OCI-LY3 (cell line): Measurements from ENCODE around the gene SOCS1.

Experiments
- H2AFZ ChIP-seq: fragments of 200-600, 300-600 bp; shearing (Covaris generic); 2 replicates; pipeline ENCODE4 v1.6.0; 2014; ENCODE audit warnings: antibody characterized with exemption, low read depth, low read length
- H3K27ac ChIP-seq: fragments of 200-600, 300-600 bp; sonication (generic); 2 replicates; pipeline ENCODE4 v1.5.1; 2014; ENCODE audit warnings: mild to moderate bottlenecking, low read length, moderate library complexity, mixed read lengths
- H3K27me3 ChIP-seq: fragments of 200-600, 300-600 bp; sonication (generic); 2 replicates; pipeline ENCODE4 v1.6.1; 2014; ENCODE audit warnings: low read depth, low read length, mixed read lengths
- H3K36me3 ChIP-seq: fragments of 200-600, 300-600 bp; sonication (generic); replicated peaks from 2 replicates; pipeline ENCODE3; 2014; ENCODE audit warnings: low read depth, low read length, mixed read lengths
- H3K4me1 ChIP-seq: fragments of 300-600, 200-600 bp; sonication (generic); 2 replicates; pipeline ENCODE4 v1.6.1; 2014; ENCODE audit warnings: low read length, mixed read lengths
- H3K4me2 ChIP-seq: fragments of 200-600, 300-600 bp; sonication (generic); 2 replicates; pipeline ENCODE4 v1.6.1; 2014; ENCODE audit warnings: low read length, mixed read lengths
- H3K4me3 ChIP-seq: fragments of 300-600, 200-600 bp; sonication (generic); 2 replicates; pipeline ENCODE4 v1.5.1; 2014; ENCODE audit warnings: antibody characterized with exemption, mild to moderate bottlenecking, low read length, moderate library complexity
- H3K79me2 ChIP-seq: fragments of 300-600, 200-600 bp; shearing (Covaris generic); 2 replicates; pipeline ENCODE4 v1.6.1; 2014; ENCODE audit warnings: mild to moderate bottlenecking, low read length, mixed read lengths
- H3K9ac ChIP-seq: fragments of 300-600, 200-600 bp; shearing (Covaris generic); 2 replicates; pipeline ENCODE4 v1.6.0; 2014; ENCODE audit warnings: mild to moderate bottlenecking, low read length, moderate library complexity
- H3K9me3 ChIP-seq: fragments of 200-600, 300-600 bp; shearing (Covaris generic); 2 replicates; pipeline ENCODE4 v1.6.1; 2014; ENCODE audit warnings: low read length, mixed read lengths; ENCODE audit not compliant: insufficient read depth
- H4K20me1 ChIP-seq: fragments of 200-600, 300-600 bp; sonication (generic); 2 replicates; pipeline ENCODE4 v1.6.1; 2016; ENCODE audit warnings: low read length, mixed read lengths; ENCODE audit not compliant: insufficient read depth
- EZH2phosphoT487 ChIP-seq: fragments of 200-600 bp; shearing (Covaris generic); IDR thresholded peaks from 2 replicates; pipeline ENCODE4 v1.6.1; 2018; ENCODE audit warnings: antibody characterized with exemption, mixed run types, low read depth
- TF ChIP-seq, protein P1 (sequence below): fragments of 200-600, 300-600 bp; sonication (generic); IDR thresholded peaks from 2 replicates; pipeline ENCODE4 v1.5.1; 2014; ENCODE audit warnings: antibody characterized with exemption, low read length, low read depth

The SOCS1 gene

DNA sequence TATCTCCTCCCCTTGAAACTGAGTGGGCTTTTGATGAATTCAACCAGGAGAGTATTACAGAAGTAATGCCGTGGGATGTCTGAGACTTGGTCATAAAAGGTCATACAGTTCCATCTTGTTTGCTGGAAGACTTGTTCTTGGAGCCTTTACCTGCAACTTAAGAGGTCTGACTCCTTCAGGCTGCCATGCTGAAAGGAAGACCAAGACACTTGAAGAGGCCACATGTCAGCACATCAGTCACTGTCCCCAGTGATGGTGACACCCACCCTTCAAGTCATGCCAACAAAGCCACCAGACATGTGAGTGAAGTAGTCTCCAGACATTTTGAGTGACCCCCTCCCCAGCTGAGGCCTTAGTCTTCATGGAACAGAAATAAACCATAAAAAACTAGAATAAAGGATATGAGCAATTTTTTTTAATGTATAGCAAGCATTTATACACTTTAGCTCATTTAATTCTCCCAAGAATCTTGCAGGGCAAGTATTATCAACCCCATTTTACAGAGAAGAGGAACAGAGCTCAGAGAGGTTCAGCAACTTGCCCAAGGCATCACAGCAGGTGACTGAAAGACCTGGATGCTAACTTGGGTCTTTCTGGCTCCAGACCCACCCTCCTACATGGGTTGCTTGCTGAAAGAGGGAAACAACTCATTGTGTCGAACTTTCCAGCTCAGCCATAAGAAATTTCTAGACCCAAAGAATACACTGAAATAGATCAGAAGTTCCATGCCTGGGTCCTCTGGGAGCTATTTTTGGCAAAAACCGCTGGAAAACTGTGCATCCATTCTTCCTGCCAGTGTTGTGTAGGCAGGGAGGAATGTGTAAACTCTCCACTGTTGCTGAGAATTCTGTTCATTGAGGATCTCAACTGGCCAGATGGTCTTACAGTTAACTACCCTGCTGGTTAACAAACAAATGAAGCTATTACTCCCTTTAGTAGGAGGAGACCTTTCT, 38.1 kb downstream of the SOCS1 start:
- no peak overlapping the region for H3K27ac ChIP-seq
- H3K79me2 ChIP-seq = no peaks in the 10 kb centered on the region
- H4K20me1 ChIP-seq = no peaks in the 10 kb centered on the region
- no peaks in the 10 kb centered on the region for H3K36me3 ChIP-seq
- no peak overlapping the region for H2AFZ ChIP-seq
- H3K4me1 ChIP-seq = peaks cover 2% of the 10 kb centered on the region; the same call in 1 of the 2 replicates
- no peak overlapping the region for H3K9ac ChIP-seq
- no peaks in the 10 kb centered on the region for H3K27me3 ChIP-seq
- TF ChIP-seq EZH2phosphoT487 = no peak
- TF ChIP-seq, protein P1, sequence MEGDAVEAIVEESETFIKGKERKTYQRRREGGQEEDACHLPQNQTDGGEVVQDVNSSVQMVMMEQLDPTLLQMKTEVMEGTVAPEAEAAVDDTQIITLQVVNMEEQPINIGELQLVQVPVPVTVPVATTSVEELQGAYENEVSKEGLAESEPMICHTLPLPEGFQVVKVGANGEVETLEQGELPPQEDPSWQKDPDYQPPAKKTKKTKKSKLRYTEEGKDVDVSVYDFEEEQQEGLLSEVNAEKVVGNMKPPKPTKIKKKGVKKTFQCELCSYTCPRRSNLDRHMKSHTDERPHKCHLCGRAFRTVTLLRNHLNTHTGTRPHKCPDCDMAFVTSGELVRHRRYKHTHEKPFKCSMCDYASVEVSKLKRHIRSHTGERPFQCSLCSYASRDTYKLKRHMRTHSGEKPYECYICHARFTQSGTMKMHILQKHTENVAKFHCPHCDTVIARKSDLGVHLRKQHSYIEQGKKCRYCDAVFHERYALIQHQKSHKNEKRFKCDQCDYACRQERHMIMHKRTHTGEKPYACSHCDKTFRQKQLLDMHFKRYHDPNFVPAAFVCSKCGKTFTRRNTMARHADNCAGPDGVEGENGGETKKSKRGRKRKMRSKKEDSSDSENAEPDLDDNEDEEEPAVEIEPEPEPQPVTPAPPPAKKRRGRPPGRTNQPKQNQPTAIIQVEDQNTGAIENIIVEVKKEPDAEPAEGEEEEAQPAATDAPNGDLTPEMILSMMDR = no peak
- no peak overlapping the region for H3K4me2 ChIP-seq
- no peak overlapping the region for H3K4me3 ChIP-seq
- H3K9me3 ChIP-seq = peaks cover 15% of the 10 kb centered on the region; the same call in 1 of the 2 replicates

DNA sequence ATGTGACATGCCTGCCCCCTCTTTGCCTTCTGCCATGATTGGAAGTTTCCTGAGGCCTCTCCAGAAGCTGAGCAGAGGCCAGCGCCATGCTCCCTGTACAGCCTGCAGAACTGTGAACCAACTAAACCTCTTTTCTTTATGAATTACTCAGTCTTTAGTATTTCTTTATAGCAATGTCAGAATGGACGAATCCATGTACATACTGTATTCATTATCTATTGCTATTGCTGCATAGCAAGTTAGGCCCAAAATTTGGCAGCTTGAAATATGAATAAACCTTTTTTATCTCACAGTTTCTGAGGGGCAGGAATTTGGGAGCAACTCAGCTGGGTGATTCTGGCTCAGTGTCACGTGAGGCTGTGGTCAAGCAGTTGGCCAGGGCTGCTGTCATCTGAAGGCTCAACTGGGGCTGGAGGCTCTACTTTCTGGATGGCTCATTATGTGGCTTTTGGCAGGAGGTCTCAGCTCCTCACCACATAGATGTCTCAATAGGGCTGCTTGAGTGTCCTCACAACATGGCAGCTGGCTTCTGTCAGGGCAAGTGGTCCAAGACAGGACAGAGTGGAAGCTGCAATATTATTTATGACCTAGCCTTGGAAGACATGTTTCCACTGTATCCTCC, 40.0 kb downstream of the SOCS1 start:
- Histone ChIP-seq H3K9me3 (peaks cover 15% of the 10 kb centered on the region; the same call in 1 of the 2 replicates), H3K4me3 (no peak overlapping the region), H3K36me3 (no peaks in the 10 kb centered on the region), H3K27me3 (peaks cover 7% of the 10 kb centered on the region; the same call in 1 of the 2 replicates), H2AFZ (no peak overlapping the region), H3K4me1 (peaks cover 4% of the 10 kb centered on the region; the same call in 1 of the 2 replicates), H3K4me2 (no peak overlapping the region), H3K79me2 (no peaks in the 10 kb centered on the region), H4K20me1 (no peaks in the 10 kb centered on the region), H3K9ac (no peak overlapping the region), H3K27ac (no peak overlapping the region)
- TF ChIP-seq, protein P1 = no peak
- TF ChIP-seq EZH2phosphoT487 = no peak

DNA sequence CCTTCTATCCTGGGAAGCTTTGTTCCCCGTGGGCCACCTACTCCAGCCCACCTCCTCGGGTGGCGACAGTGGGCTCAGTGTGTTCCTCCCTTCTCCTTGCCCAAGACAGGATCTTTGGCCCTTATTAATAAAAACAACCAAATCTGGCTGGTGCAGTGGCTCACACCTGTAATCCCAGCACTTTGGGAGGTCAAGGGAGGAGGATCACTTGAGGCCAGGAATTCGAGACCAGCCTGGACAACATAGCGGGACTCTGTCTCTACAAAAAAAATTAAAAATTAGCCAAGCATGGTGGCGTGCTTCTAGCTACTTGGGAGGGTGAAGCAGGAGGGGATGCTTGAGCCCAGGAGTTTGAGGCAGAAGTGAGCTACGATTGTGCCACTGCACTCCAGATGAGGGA, 42.2 kb downstream of the SOCS1 start:
- H3K9ac ChIP-seq = no peak overlapping the region
- no peak overlapping the region for H3K27ac ChIP-seq
- no peaks in the 10 kb centered on the region for H3K79me2 ChIP-seq
- H3K4me3 ChIP-seq = no peak overlapping the region
- peaks cover 20% of the 10 kb centered on the region for H3K4me1 ChIP-seq
- no peak overlapping the region for H2AFZ ChIP-seq
- no peaks in the 10 kb centered on the region for H4K20me1 ChIP-seq
- TF ChIP-seq EZH2phosphoT487 = no peak
- TF ChIP-seq, protein P1 = no peak
- peaks cover 7% of the 10 kb centered on the region; the same call in 1 of the 2 replicates for H3K27me3 ChIP-seq
- peaks cover 12% of the 10 kb centered on the region; the same call in 1 of the 2 replicates for H3K9me3 ChIP-seq
- no peaks in the 10 kb centered on the region for H3K36me3 ChIP-seq
- H3K4me2 ChIP-seq = no peak overlapping the region

DNA sequence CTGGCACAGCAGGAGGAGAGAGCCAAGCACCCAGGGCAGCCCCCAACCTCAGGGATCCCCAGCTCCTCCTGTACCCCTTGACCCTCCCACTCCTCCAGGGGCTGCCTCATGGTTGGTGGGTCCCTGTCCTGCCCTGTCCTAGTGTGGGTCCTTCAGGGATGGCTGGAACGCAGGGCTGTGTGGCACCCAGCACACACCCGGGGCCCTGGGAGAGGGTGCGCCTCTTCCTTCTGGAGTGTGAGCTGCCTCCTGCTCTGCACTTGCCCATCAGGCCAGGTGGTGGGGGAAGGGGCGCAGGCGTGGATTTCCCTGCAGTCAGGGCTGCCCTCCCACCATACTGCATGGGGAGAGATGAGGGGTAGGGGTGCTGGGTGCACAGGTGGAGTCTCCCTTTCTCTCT, 42.6 kb downstream of the SOCS1 start:
- peaks cover 9% of the 10 kb centered on the region; the same call in 1 of the 2 replicates for H3K9me3 ChIP-seq
- no peak overlapping the region for H2AFZ ChIP-seq
- TF ChIP-seq EZH2phosphoT487 = no peak
- TF ChIP-seq, protein P1 = no peak
- no peaks in the 10 kb centered on the region for H3K36me3 ChIP-seq
- H3K9ac ChIP-seq = no peak overlapping the region
- H3K4me2 ChIP-seq = no peak overlapping the region
- H3K79me2 ChIP-seq = no peaks in the 10 kb centered on the region
- H3K4me3 ChIP-seq = no peak overlapping the region
- no peaks in the 10 kb centered on the region for H4K20me1 ChIP-seq
- peaks cover 25% of the 10 kb centered on the region for H3K4me1 ChIP-seq
- H3K27me3 ChIP-seq = peaks cover 7% of the 10 kb centered on the region; the same call in 1 of the 2 replicates
- H3K27ac ChIP-seq = no peak overlapping the region
